ENCODE data around the gene RPS6KL1. TPM values are rescaled to one million over a fixed set of nuclear protein-coding genes. Genes with fewer than 3 reads are reported as not detected.

Gene RPS6KL1
- polyA plus RNA-seq, 3 donors, result 0.79 to 1.9 (median 1.6) TPM

- DNase-seq (ENCODE audit: extremely low read depth in 1 of 11, low read depth in 9 of 11, low spot score in 4 of 11), result no peak
Measured at GRCh38 chr14:74902941-74903705, 19.9 kb downstream of the RPS6KL1 start.

- DNase-seq (ENCODE audit: extremely low read depth in 1 of 11, low read depth in 9 of 11, low spot score in 4 of 11), result no peak
Measured at GRCh38 chr14:74898694-74899093, 24.4 kb downstream of the RPS6KL1 start.

GRCh38 chr14:74898083-74898482 lies 25.0 kb downstream of the RPS6KL1 start:
- DNase-seq (ENCODE audit: extremely low read depth in 1 of 11, low read depth in 9 of 11, low spot score in 4 of 11), result no peak

GRCh38 chr14:74897642-74898041 lies 25.4 kb downstream of the RPS6KL1 start:
- no peak for DNase-seq (ENCODE audit: extremely low read depth in 1 of 11, low read depth in 9 of 11, low spot score in 4 of 11)

- DNase-seq (ENCODE audit: extremely low read depth in 1 of 11, low read depth in 9 of 11, low spot score in 4 of 11), result no peak
Measured at GRCh38 chr14:74896400-74896799, 26.7 kb downstream of the RPS6KL1 start.

GRCh38 chr14:74893614-74894091 lies 29.4 kb downstream of the RPS6KL1 start:
- no peak for DNase-seq (ENCODE audit: extremely low read depth in 1 of 11, low read depth in 9 of 11, low spot score in 4 of 11)

GRCh38 chr14:74892745-74893144 lies 30.3 kb downstream of the RPS6KL1 start:
- DNase-seq (ENCODE audit: extremely low read depth in 1 of 11, low read depth in 9 of 11, low spot score in 4 of 11), result no peak

GRCh38 chr14:74891870-74892269 lies 31.2 kb downstream of the RPS6KL1 start:
- no peak for DNase-seq (ENCODE audit: extremely low read depth in 1 of 11, low read depth in 9 of 11, low spot score in 4 of 11)

GRCh38 chr14:74890262-74890661 lies 32.8 kb downstream of the RPS6KL1 start:
- DNase-seq (ENCODE audit: extremely low read depth in 1 of 11, low read depth in 9 of 11, low spot score in 4 of 11), result no peak

GRCh38 chr14:74888164-74889158 lies 34.6 kb downstream of the RPS6KL1 start:
- DNase-seq (ENCODE audit: extremely low read depth in 1 of 11, low read depth in 9 of 11, low spot score in 4 of 11), result no peak

- no peak for DNase-seq (ENCODE audit: extremely low read depth in 1 of 11, low read depth in 9 of 11, low spot score in 4 of 11)
Measured at GRCh38 chr14:74886001-74886400, 37.1 kb downstream of the RPS6KL1 start.

GRCh38 chr14:74882103-74882920 lies 40.7 kb downstream of the RPS6KL1 start:
- DNase-seq (ENCODE audit: extremely low read depth in 1 of 11, low read depth in 9 of 11, low spot score in 4 of 11), result peak in 5 of 11 donors; percentile 12 to 31 (median 16)

- peak; percentile 72 to 85 (median 78) for DNase-seq (ENCODE audit: extremely low read depth in 1 of 11, low read depth in 9 of 11, low spot score in 4 of 11)
Measured at GRCh38 chr14:74881431-74882102, 41.5 kb downstream of the RPS6KL1 start, which contains the start of gene DLST. Gene DLST, plus strand, starts transcription at chr14:74881916. Its CDS starts 38 bp downstream, at chr14:74881954.

- no peak for DNase-seq (ENCODE audit: extremely low read depth in 1 of 11, low read depth in 9 of 11, low spot score in 4 of 11)
Measured at GRCh38 chr14:74879427-74880182, 43.5 kb downstream of the RPS6KL1 start.

- no peak for DNase-seq (ENCODE audit: extremely low read depth in 1 of 11, low read depth in 9 of 11, low spot score in 4 of 11)
Measured at GRCh38 chr14:74875941-74876913, 46.8 kb downstream of the RPS6KL1 start, which contains the start of gene PROX2. Gene PROX2, minus strand, starts transcription at chr14:74876145. Its CDS starts 12,311 bp downstream, at chr14:74863834.

GRCh38 chr14:74875204-74875603 lies 47.9 kb downstream of the RPS6KL1 start:
- DNase-seq (ENCODE audit: extremely low read depth in 1 of 11, low read depth in 9 of 11, low spot score in 4 of 11), result no peak

All from renal cortex interstitium (tissue), 11 donors.